Mesenchymal stem cell (in vitro differentiated cells and primary cell): Measurements from ENCODE around the gene MARCHF7.
A peak's percentile ranks its signal among the peaks of the same experiment; 100 is the strongest.

ENCODE experiments used
- DNase-seq: peaks from one replicate; pipeline ENCODE4 v3.0.0-alpha.2; 2013
- H2AFZ ChIP-seq: one replicate; pipeline ENCODE4 v1.6.1; 2013; ENCODE audit warnings: low read depth, mild to moderate bottlenecking, control low read depth, inconsistent platforms, low read length, moderate library complexity
- H2AK5ac ChIP-seq: 2 replicates; pipeline ENCODE4 v1.6.1; 2013; ENCODE audit warnings: low read length, moderate library complexity, mild to moderate bottlenecking, inconsistent platforms; ENCODE audit not compliant: severe bottlenecking
- H2BK120ac ChIP-seq: one replicate; pipeline ENCODE4 v1.6.1; 2013; ENCODE audit warnings: low read depth, mild to moderate bottlenecking, inconsistent platforms, low read length, moderate library complexity
- H2BK12ac ChIP-seq, 2 experiments: one replicate each; pipeline ENCODE4 v1.6.1; 2013; ENCODE audit warnings: inconsistent platforms in 2 of 2, low read length in 2 of 2, mild to moderate bottlenecking in 2 of 2, moderate library complexity in 2 of 2, control low read depth in 1 of 2
- H2BK15ac ChIP-seq: one replicate; pipeline ENCODE4 v1.6.1; 2013; ENCODE audit warnings: mild to moderate bottlenecking, low read depth, inconsistent platforms; ENCODE audit not compliant: poor library complexity, severe bottlenecking
- H2BK5ac ChIP-seq: 2 replicates; pipeline ENCODE4 v1.6.1; 2013; ENCODE audit warnings: low read depth, mild to moderate bottlenecking, low read length, control low read depth, inconsistent platforms; ENCODE audit not compliant: poor library complexity, severe bottlenecking
- H3K14ac ChIP-seq, 2 experiments: one replicate each; pipeline ENCODE4 v1.6.1; 2013; ENCODE audit warnings: inconsistent platforms in 2 of 2, low read length in 2 of 2, control low read depth in 1 of 2, mild to moderate bottlenecking in 1 of 2, moderate library complexity in 1 of 2
- H3K18ac ChIP-seq, 2 experiments: one replicate each; pipeline ENCODE4 v1.6.1; 2013; ENCODE audit warnings: inconsistent platforms in 2 of 2, low read length in 2 of 2, control low read depth in 1 of 2, low read depth in 1 of 2, mild to moderate bottlenecking in 1 of 2
- H3K23ac ChIP-seq, 2 experiments: one replicate each; pipeline ENCODE4 v1.6.1; 2013; ENCODE audit warnings: inconsistent platforms in 2 of 2, low read length in 2 of 2, mild to moderate bottlenecking in 2 of 2, moderate library complexity in 2 of 2, control low read depth in 1 of 2
- H3K27ac ChIP-seq: 2 replicates; pipeline ENCODE4 v1.5.1; 2013; ENCODE audit warnings: mild to moderate bottlenecking, moderate library complexity, low read length, control low read depth, inconsistent platforms; ENCODE audit not compliant: poor library complexity, severe bottlenecking
- H3K27me3 ChIP-seq, 2 experiments: 2 replicates each; pipeline versions ENCODE4 v1.6.1 to v1.7.0; 2013; ENCODE audit warnings: low read length in 2 of 2, mild to moderate bottlenecking in 2 of 2, moderate library complexity in 2 of 2, control low read depth in 1 of 2, inconsistent platforms in 1 of 2; ENCODE audit not compliant: control insufficient read depth in 1 of 2, insufficient read depth in 1 of 2
- H3K36me3 ChIP-seq, 2 experiments: 2 replicates each; pipeline versions ENCODE4 v1.6.1 to v1.7.0; 2013; ENCODE audit warnings: low read length in 2 of 2, control low read depth in 1 of 2, inconsistent platforms in 1 of 2, low read depth in 1 of 2, mild to moderate bottlenecking in 1 of 2; ENCODE audit not compliant: insufficient read depth in 2 of 2, control insufficient read depth in 1 of 2
- H3K4ac ChIP-seq, 2 experiments: one replicate each; pipeline ENCODE4 v1.6.1; 2013; ENCODE audit warnings: inconsistent platforms in 2 of 2, low read length in 2 of 2, mild to moderate bottlenecking in 2 of 2, moderate library complexity in 2 of 2, control low read depth in 1 of 2, low read depth in 1 of 2
- H3K4me1 ChIP-seq: 2 replicates; pipeline ENCODE4 v1.6.1; 2013; ENCODE audit warnings: low read depth, low read length, control low read depth; ENCODE audit not compliant: control insufficient read depth, insufficient read depth
- H3K4me2 ChIP-seq: 2 replicates; pipeline ENCODE4 v1.6.1; 2013; ENCODE audit warnings: low read length, mild to moderate bottlenecking, inconsistent platforms; ENCODE audit not compliant: poor library complexity, severe bottlenecking
- H3K4me3 ChIP-seq, 2 experiments: 2 replicates each; pipeline versions ENCODE4 v1.5.1 to v1.7.0; 2013; ENCODE audit warnings: low read length in 2 of 2, mild to moderate bottlenecking in 2 of 2, control low read depth in 1 of 2, low read depth in 1 of 2; ENCODE audit not compliant: insufficient read depth in 1 of 2
- H3K79me1 ChIP-seq: replicated peaks from 2 replicates; pipeline ENCODE4 v1.6.1; 2013; ENCODE audit warnings: mild to moderate bottlenecking, control low read depth, low read length, inconsistent platforms; ENCODE audit not compliant: poor library complexity, severe bottlenecking
- H3K9ac ChIP-seq: 2 replicates; pipeline ENCODE4 v1.7.0; 2013; ENCODE audit warnings: mild to moderate bottlenecking, low read length, moderate library complexity
- H3K9me3 ChIP-seq: 2 replicates; pipeline ENCODE4 v1.7.0; 2013; ENCODE audit warnings: mild to moderate bottlenecking, low read length; ENCODE audit not compliant: control insufficient read depth
- H4K8ac ChIP-seq: one replicate; pipeline ENCODE4 v1.6.1; 2013; ENCODE audit warnings: inconsistent platforms, mild to moderate bottlenecking, low read length, moderate library complexity
- H4K91ac ChIP-seq: one replicate; pipeline ENCODE4 v1.6.1; 2013; ENCODE audit warnings: mild to moderate bottlenecking, low read length, inconsistent platforms
- WGBS: methylation state at CpG from one replicate; pipeline ENCODE4 v1.1.7; 2013; ENCODE audit warnings: mixed read lengths; 5-methylcytosine and 5-hydroxymethylcytosine counted together

The MARCHF7 gene

GRCh38 chr2:159708066-159708760 lies 4.1 kb upstream of the MARCHF7 start:
- peak overlapping the region in 1 of 2 experiments; percentile 49 for H3K18ac ChIP-seq
- H3K36me3 ChIP-seq, result peaks cover 0 to 3% of the 10 kb centered on the region in 2 experiments
- peak overlapping the region; percentile 75 for H4K91ac ChIP-seq
- H3K14ac ChIP-seq, result no peak overlapping the region
- H3K9me3 ChIP-seq, result no peaks in the 10 kb centered on the region
- no peak overlapping the region for H3K9ac ChIP-seq
- no peak overlapping the region for H3K4me2 ChIP-seq
- no peak for DNase-seq
- WGBS, result 100% methylated on average over 1 of the region's 5 CpGs
- no peak overlapping the region for H3K27ac ChIP-seq
- no peak overlapping the region for H2BK12ac ChIP-seq
- H4K8ac ChIP-seq, result peak overlapping the region; percentile 60
- H3K23ac ChIP-seq, result no peak overlapping the region
- H3K4ac ChIP-seq, result no peak overlapping the region
- H2AK5ac ChIP-seq, result no peak overlapping the region
- no peak overlapping the region for H3K4me3 ChIP-seq
- no peak overlapping the region for H2BK15ac ChIP-seq
- peaks cover 12% of the 10 kb centered on the region for H3K79me1 ChIP-seq
- H3K27me3 ChIP-seq, result no peaks in the 10 kb centered on the region
- no peak overlapping the region for H2BK5ac ChIP-seq
- H3K4me1 ChIP-seq, result peaks cover 2% of the 10 kb centered on the region
- no peak overlapping the region for H2AFZ ChIP-seq
- H2BK120ac ChIP-seq, result no peak overlapping the region

DNA sequence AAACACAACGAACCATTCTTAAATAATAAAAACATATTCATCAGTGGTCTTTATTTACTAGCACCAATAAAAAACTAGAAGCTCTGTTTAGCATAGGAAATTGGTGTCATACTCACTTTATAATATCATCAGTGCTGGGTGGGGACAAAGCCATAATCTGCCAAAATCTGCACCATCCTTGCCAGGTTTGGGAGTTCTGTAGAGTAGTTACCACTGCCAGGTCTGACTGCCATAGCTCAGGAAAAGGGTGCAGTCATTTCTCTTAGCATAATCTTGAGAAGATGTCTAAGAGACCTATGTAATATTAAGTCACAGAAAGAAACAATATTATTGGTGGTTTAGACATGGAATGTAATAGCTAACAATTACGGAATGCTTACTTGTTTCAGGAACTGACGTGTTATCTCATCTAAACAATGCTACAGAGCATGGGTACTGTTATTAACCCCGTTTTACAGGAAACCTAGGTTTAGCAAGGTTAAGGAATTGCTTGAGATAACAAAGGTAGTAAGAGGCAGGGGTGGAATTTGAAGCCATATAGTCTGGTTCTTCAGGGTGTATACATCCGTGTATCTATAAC lies 1.6 kb upstream of the MARCHF7 start:
- no peaks in the 10 kb centered on the region for H3K9me3 ChIP-seq
- H3K27ac ChIP-seq, result no peak overlapping the region
- H2BK15ac ChIP-seq, result no peak overlapping the region
- peak overlapping the region; percentile 35 for H3K4me2 ChIP-seq
- H3K23ac ChIP-seq, result no peak overlapping the region
- H3K4me1 ChIP-seq, result peaks cover 4% of the 10 kb centered on the region
- H4K8ac ChIP-seq, result no peak overlapping the region
- DNase-seq, result peak; percentile 68
- no peaks in the 10 kb centered on the region for H3K27me3 ChIP-seq
- 56% methylated on average over 4 of the region's 5 CpGs for WGBS
- no peak overlapping the region for H4K91ac ChIP-seq
- no peak overlapping the region for H3K14ac ChIP-seq
- no peak overlapping the region for H2AFZ ChIP-seq
- no peak overlapping the region for H2AK5ac ChIP-seq
- no peak overlapping the region for H2BK120ac ChIP-seq
- H3K9ac ChIP-seq, result peak overlapping the region; percentile 100
- no peak overlapping the region for H3K4ac ChIP-seq
- no peak overlapping the region for H2BK12ac ChIP-seq
- peaks cover 4 to 8% of the 10 kb centered on the region in 2 experiments for H3K36me3 ChIP-seq
- H3K79me1 ChIP-seq, result peaks cover 8% of the 10 kb centered on the region
- H3K4me3 ChIP-seq, result peak overlapping the region in 1 of 2 experiments; percentile 84
- no peak overlapping the region for H3K18ac ChIP-seq
- H2BK5ac ChIP-seq, result no peak overlapping the region

DNA sequence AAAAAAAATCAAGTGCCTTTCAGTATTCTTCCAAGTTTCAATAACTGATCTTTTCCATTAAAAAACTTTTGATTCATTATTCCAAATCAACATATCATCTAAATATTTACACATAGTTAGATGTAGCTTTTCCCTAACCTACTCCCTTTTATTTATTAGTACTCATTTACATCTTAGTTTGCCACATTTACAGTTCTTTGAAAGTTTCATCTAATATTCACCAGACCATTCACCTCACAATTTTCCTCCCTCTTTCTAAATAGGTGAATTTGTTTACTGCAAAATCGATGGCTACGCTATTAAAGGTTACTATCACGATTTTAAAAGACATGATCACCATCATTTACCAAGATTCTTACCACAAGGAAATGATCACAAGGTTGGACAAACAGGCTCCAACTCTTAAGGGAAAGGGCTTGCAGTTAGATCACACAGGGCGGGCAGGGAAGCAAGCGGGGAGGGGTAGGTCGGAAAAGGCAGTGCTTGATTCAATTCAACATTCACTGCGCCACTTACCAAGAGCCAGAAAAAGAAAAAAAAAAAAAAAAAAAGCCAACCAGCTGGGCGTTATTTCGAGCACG lies 654 bp upstream of the MARCHF7 start:
- peak overlapping the region; percentile 4 to 64 for H3K18ac ChIP-seq
- H3K4me2 ChIP-seq, result peak overlapping the region; percentile 3
- H3K27me3 ChIP-seq, result no peaks in the 10 kb centered on the region
- H3K9ac ChIP-seq, result peak overlapping the region; percentile 100
- peak overlapping the region; percentile 65 for H3K27ac ChIP-seq
- no peak overlapping the region for H3K14ac ChIP-seq
- H2BK12ac ChIP-seq, result no peak overlapping the region
- peaks cover 12 to 14% of the 10 kb centered on the region in 2 experiments for H3K36me3 ChIP-seq
- H3K4me3 ChIP-seq, result peak overlapping the region; percentile 84 to 100
- no peak overlapping the region for H2AFZ ChIP-seq
- peak overlapping the region in 1 of 2 experiments; percentile 44 for H3K4ac ChIP-seq
- H3K23ac ChIP-seq, result no peak overlapping the region
- H2BK120ac ChIP-seq, result peak overlapping the region; percentile 61
- H3K79me1 ChIP-seq, result peaks cover 8% of the 10 kb centered on the region
- peaks cover 4% of the 10 kb centered on the region for H3K4me1 ChIP-seq
- H4K91ac ChIP-seq, result no peak overlapping the region
- H2BK5ac ChIP-seq, result peak overlapping the region; percentile 98
- H4K8ac ChIP-seq, result peak overlapping the region; percentile 71
- DNase-seq, result no peak
- H3K9me3 ChIP-seq, result no peaks in the 10 kb centered on the region
- WGBS, result 0% methylated on average over 6 of the region's 10 CpGs
- H2AK5ac ChIP-seq, result no peak overlapping the region
- peak overlapping the region; percentile 83 for H2BK15ac ChIP-seq

DNA sequence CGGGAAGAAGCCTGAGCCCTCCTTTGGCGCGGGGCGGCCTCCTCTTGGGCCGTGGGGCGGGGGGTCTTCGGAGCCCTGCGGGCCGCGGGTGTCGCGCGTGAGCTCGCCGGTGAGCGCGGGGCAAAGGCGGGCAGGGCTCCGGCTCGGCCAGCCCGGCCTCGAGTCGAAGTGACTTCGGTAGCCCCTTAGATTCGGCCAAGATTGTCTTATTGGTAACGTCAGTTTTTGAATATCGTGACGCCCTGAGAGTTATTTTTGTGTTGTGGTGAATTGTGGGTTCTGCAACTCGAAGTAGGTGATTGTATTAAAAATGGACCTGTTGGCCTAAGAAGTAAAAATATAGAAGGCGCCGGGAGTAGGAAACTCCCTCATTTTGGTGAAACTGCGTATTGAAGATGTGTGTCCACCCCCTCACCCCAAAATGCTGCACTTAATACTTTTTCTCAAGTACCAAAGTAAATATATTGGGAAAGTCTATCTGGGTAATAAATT lies 669 bp downstream of the MARCHF7 start:
- H3K4me3 ChIP-seq, result peak overlapping the region; percentile 84 to 100
- H2BK120ac ChIP-seq, result peak overlapping the region; percentile 82
- H3K27me3 ChIP-seq, result no peaks in the 10 kb centered on the region
- H2AK5ac ChIP-seq, result peak overlapping the region; percentile 97
- no peaks in the 10 kb centered on the region for H3K9me3 ChIP-seq
- H2AFZ ChIP-seq, result no peak overlapping the region
- peak overlapping the region in 1 of 2 experiments; percentile 77 for H2BK12ac ChIP-seq
- peak overlapping the region; percentile 98 to 100 for H3K18ac ChIP-seq
- H3K27ac ChIP-seq, result peak overlapping the region; percentile 100
- peak overlapping the region; percentile 35 for H3K4me2 ChIP-seq
- peak overlapping the region; percentile 46 to 98 for H3K23ac ChIP-seq
- DNase-seq, result peak; percentile 33
- H3K9ac ChIP-seq, result peak overlapping the region; percentile 100
- H3K79me1 ChIP-seq, result peaks cover 6% of the 10 kb centered on the region
- peak overlapping the region; percentile 95 to 100 for H3K4ac ChIP-seq
- H4K8ac ChIP-seq, result peak overlapping the region; percentile 98
- H2BK15ac ChIP-seq, result peak overlapping the region; percentile 52
- H3K36me3 ChIP-seq, result peaks cover 14 to 27% of the 10 kb centered on the region in 2 experiments
- peak overlapping the region; percentile 9 to 100 for H3K14ac ChIP-seq
- peak overlapping the region; percentile 98 for H2BK5ac ChIP-seq
- H4K91ac ChIP-seq, result peak overlapping the region; percentile 99
- WGBS, result under 1% methylated on average over 29 of the region's 32 CpGs
- H3K4me1 ChIP-seq, result peaks cover 6% of the 10 kb centered on the region
